ENCODE data around the gene NRROS. TPM values are rescaled to one million over a fixed set of nuclear protein-coding genes. Genes with fewer than 3 reads are reported as not detected.
"Not testable (repeated sequence)": the region's sequence is repeated elsewhere in the genome, so short reads cannot be mapped to it uniquely, and the experiment has no call there.

Gene NRROS
- 1 to 10 TPM; 5.4 to 6.0 TPM for total RNA-seq
- long read RNA-seq, result 0 reads

GRCh38 chr3:196639483-196640296 lies at the start of gene NRROS:
TSS of gene NRROS (plus strand) at chr3:196639694. CDS start at chr3:196654540, 14,846 bp downstream.
- ATAC-seq (peak; percentile 87), DNase-seq (peak; percentile 76)
- intact Hi-C loops (cut with DNase I), result no loop called here

- intact Hi-C loops (cut with DNase I), result no loop called here
- DNase-seq, result no peak
- ATAC-seq, result no peak
Observed at GRCh38 chr3:196590279-196590678, 49.2 kb upstream of the NRROS start.

- no peak for DNase-seq
- ATAC-seq, result no peak
- intact Hi-C loops (cut with DNase I), result no loop called here
Observed at GRCh38 chr3:196596355-196596754, 43.1 kb upstream of the NRROS start.

- intact Hi-C loops (cut with DNase I); DNase-seq; ATAC-seq: not testable (repeated sequence)
Observed at GRCh38 chr3:196597971-196598733, 41.3 kb upstream of the NRROS start.

GRCh38 chr3:196599734-196600128 lies 39.8 kb upstream of the NRROS start:
- ATAC-seq (no peak), DNase-seq (no peak)
- intact Hi-C loops (cut with DNase I), result no loop called here

GRCh38 chr3:196600359-196600758 lies 39.1 kb upstream of the NRROS start:
- intact Hi-C loops (cut with DNase I), result no loop called here
- DNase-seq (no peak), ATAC-seq (no peak)

- ATAC-seq (no peak), DNase-seq (no peak)
- intact Hi-C loops (cut with DNase I), result no loop called here
Observed at GRCh38 chr3:196602673-196603072, 36.8 kb upstream of the NRROS start.

GRCh38 chr3:196603683-196604082 lies 35.8 kb upstream of the NRROS start:
- intact Hi-C loops (cut with DNase I), result no loop called here
- DNase-seq, result no peak
- ATAC-seq, result no peak

GRCh38 chr3:196604548-196604947 lies 34.9 kb upstream of the NRROS start:
- intact Hi-C loops (cut with DNase I), result no loop called here

GRCh38 chr3:196608693-196609092 lies 30.8 kb upstream of the NRROS start:
- intact Hi-C loops (cut with DNase I), result loop anchor here in 1 of 2 donors (1.0 to 5.0 kb wide), 2 partner anchors 77 to 364 kb away; no protein-coding TSS in a partner anchor
- DNase-seq, result no peak
- ATAC-seq, result no peak

More at GRCh38 chr3:196604548-196604947, 34.9 kb upstream of the NRROS start:
- DNase-seq (no peak), ATAC-seq (no peak)

- DNase-seq, result peak; percentile 87
- intact Hi-C loops (cut with DNase I), result loop anchor here in 1 of 2 donors (1.0 to 5.0 kb wide), 2 partner anchors 76 to 363 kb away; no protein-coding TSS in a partner anchor
- ATAC-seq, result peak; percentile 91 to 97
Observed at GRCh38 chr3:196609343-196609775, 30.1 kb upstream of the NRROS start.

- ATAC-seq, result no peak
- intact Hi-C loops (cut with DNase I), result loop anchor here (1.0 to 5.0 kb wide), 3 partner anchors 72 to 362 kb away; no protein-coding TSS in a partner anchor
- DNase-seq, result no peak
Observed at GRCh38 chr3:196609805-196610515, 29.5 kb upstream of the NRROS start.

- intact Hi-C loops (cut with DNase I), result loop anchor here in 1 of 2 donors (5.0 kb wide), 1 partner anchor 70 kb away; no protein-coding TSS in a partner anchor
- DNase-seq (no peak), ATAC-seq (peak; percentile 38 to 40)
Observed at GRCh38 chr3:196611761-196612483, 27.6 kb upstream of the NRROS start.

GRCh38 chr3:196615234-196615633 lies 24.3 kb upstream of the NRROS start:
- DNase-seq; intact Hi-C loops (cut with DNase I); ATAC-seq: not testable (repeated sequence)

- peak in 1 of 2 donors; percentile 15 for ATAC-seq
- DNase-seq, result no peak
- intact Hi-C loops (cut with DNase I), result no loop called here
Observed at GRCh38 chr3:196617256-196617655, 22.2 kb upstream of the NRROS start.

- no peak for ATAC-seq
- intact Hi-C loops (cut with DNase I), result no loop called here
- DNase-seq, result no peak
Observed at GRCh38 chr3:196619223-196619622, 20.3 kb upstream of the NRROS start.

- DNase-seq; intact Hi-C loops (cut with DNase I); ATAC-seq: not testable (repeated sequence)
Observed at GRCh38 chr3:196619627-196620026, 19.9 kb upstream of the NRROS start.

- DNase-seq (peak; percentile 54), ATAC-seq (peak; percentile 22 to 31)
- intact Hi-C loops (cut with DNase I), result no loop called here
Observed at GRCh38 chr3:196620161-196620604, 19.3 kb upstream of the NRROS start.

Data from left cardiac atrium (tissue), 4 donors.